GM12872 (cell line): ENCODE measurements around the gene SLC7A9.

Experiments used
- CTCF ChIP-seq: IDR thresholded peaks from 3 replicates; pipeline ENCODE4 v1.5.1; 2011; ENCODE audit warnings: low read depth, mild to moderate bottlenecking, low read length, moderate library complexity; ENCODE audit not compliant: insufficient read depth

The SLC7A9 gene

DNA sequence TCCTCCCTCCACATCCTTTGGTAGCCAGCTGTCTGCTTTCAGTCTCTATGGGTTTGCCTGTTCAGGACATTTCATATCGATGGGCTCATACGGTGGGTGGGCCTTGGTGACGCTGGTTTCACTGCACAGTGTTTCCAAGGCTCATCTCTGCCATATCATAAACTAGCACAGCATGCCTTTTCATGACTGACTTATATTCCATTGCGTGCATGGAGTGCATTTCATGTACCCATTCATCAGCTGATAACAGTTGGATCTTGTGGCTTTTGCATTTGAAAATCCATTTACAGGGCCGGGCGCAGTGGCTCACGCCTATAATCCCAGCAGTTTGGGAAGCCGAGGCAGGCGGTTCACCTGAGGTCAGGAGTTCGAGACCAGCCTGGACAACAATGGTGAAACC lies 80.1 kb downstream of the SLC7A9 start:
- no peak for TF ChIP-seq CTCF

- TF ChIP-seq CTCF = no peak
These were observed 88.3 kb downstream of the SLC7A9 start for GRCh38 chr19:32781280-32781679.
